Activated CD4-positive, alpha-beta memory T cell treated with anti-CD3 and anti-CD28 coated beads for 36 hours (primary cell): ENCODE data around the gene TMEM225B. TPM values are rescaled to one million over a fixed set of nuclear protein-coding genes. Genes with fewer than 3 reads are reported as not detected.
A peak's percentile ranks its signal among the peaks of the same experiment; 100 is the strongest.
"Not testable (repeated sequence)": the region's sequence is repeated elsewhere in the genome, so short reads cannot be mapped to it uniquely, and the experiment has no call there.

Experiments
- CTCF ChIA-PET: fragments of 350-600 bp; sonication (Branson Sonifier 250); formaldehyde crosslinking; loops from one replicate; lab custom pipeline; 2021; ENCODE audit warnings: antibody characterized with exemption, inconsistent platforms; lab: Charles Lee
- POLR2A ChIA-PET: fragments of 350-600 bp; sonication (Branson Sonifier 250); formaldehyde crosslinking; loops from one replicate; lab custom pipeline; 2021; ENCODE audit warnings: antibody characterized with exemption; lab: Charles Lee
- DNase-seq: peaks from one replicate; pipeline ENCODE4 v3.0.0-alpha.2; 2020
- H3K27ac Mint-ChIP-seq: one replicate; pipeline ENCODE4 v1.8.0; 2021; ENCODE audit warnings: mixed read lengths
- H3K27me3 Mint-ChIP-seq: one replicate; pipeline ENCODE4 v1.8.0; 2021; ENCODE audit warnings: mixed read lengths
- H3K36me3 Mint-ChIP-seq: one replicate; pipeline ENCODE4 v1.8.0; 2021; ENCODE audit warnings: mixed read lengths
- H3K4me1 Mint-ChIP-seq: one replicate; pipeline ENCODE4 v1.8.0; 2021; ENCODE audit warnings: low read depth, mixed read lengths
- H3K4me3 Mint-ChIP-seq: one replicate; pipeline ENCODE4 v1.8.0; 2021; ENCODE audit warnings: mild to moderate bottlenecking, mixed read lengths
- H3K9me3 Mint-ChIP-seq: one replicate; pipeline ENCODE4 v1.8.0; 2021; ENCODE audit warnings: mixed read lengths
- intact Hi-C: fragments of 100-400 bp; cut with micrococcal nuclease; formaldehyde crosslinking; loops from one replicate; pipeline ENCODE4 v1.15.1; 2023
- total RNA-seq, 2 experiments: library from RNA; stranded (reverse); gene quantifications; one replicate each; pipeline ENCODE4 v1.2.3, GENCODE V29; 2021

Gene TMEM225B
- total RNA-seq, 2 experiments from 2014 or later, result 0.87 to 1.2 TPM

DNA sequence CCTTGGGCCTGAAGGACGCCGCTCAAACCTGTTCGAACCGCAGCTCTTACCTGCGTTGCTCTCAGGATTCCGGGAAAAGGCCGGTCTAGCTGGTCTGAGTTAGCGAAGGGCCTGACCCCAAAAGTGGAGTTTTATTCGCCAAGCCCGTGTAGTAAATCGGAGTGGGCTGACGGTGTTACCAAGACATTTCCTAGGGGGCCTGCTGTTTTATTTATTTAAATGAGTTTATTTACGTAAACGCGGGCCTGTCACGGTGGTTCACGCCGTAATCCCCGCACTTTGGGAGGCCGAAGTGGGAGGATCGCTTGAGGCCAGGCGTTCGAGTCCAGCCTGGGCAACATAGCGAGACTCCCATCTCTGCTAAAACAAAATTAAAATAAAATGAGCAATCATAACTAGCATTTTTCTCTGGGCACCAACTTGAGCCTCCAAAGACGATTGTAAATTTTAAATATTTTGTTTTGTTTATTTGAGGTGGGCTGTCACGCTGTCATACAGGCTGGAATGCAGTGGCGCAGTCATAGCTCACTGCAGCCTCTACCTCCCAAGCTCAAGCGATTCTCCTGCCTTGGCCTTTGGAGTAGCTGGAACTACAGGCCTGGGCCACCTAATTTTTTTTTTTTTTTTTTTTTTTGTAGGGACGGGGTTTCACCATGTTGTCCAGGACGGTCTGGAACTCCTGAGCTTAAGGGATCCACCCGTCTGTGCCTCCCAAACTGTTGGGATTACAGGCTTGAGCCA is 38.7 kb upstream of the TMEM225B start:
- POLR2A ChIA-PET, result interaction anchor here (0.6 to 2.9 kb wide), 7 partner anchors 8 to 93 kb away, joined by 3 to 13 read pairs (median 4); partner anchors contain the start of genes ZKSCAN5 and ZNF394
- Mint-ChIP-seq H3K4me1 (peaks cover 51% of the 10 kb centered on the region), H3K27me3 (no peaks in the 10 kb centered on the region), H3K27ac (peak overlapping the region; percentile 97), H3K36me3 (peaks cover 48% of the 10 kb centered on the region), H3K9me3 (no peaks in the 10 kb centered on the region), H3K4me3 (peak overlapping the region; percentile 97)
- CTCF ChIA-PET, result interaction anchor here (1.7 kb wide), 1 partner anchor 355 kb away, joined by 3 read pairs; no protein-coding TSS in a partner anchor
- DNase-seq, result no peak
- intact Hi-C loops, result loop anchor here (2.0 to 10.0 kb wide), 2 partner anchors 57 to 155 kb away; partner anchors contain the start of genes BUD31, PDAP1 and ZSCAN25

DNA sequence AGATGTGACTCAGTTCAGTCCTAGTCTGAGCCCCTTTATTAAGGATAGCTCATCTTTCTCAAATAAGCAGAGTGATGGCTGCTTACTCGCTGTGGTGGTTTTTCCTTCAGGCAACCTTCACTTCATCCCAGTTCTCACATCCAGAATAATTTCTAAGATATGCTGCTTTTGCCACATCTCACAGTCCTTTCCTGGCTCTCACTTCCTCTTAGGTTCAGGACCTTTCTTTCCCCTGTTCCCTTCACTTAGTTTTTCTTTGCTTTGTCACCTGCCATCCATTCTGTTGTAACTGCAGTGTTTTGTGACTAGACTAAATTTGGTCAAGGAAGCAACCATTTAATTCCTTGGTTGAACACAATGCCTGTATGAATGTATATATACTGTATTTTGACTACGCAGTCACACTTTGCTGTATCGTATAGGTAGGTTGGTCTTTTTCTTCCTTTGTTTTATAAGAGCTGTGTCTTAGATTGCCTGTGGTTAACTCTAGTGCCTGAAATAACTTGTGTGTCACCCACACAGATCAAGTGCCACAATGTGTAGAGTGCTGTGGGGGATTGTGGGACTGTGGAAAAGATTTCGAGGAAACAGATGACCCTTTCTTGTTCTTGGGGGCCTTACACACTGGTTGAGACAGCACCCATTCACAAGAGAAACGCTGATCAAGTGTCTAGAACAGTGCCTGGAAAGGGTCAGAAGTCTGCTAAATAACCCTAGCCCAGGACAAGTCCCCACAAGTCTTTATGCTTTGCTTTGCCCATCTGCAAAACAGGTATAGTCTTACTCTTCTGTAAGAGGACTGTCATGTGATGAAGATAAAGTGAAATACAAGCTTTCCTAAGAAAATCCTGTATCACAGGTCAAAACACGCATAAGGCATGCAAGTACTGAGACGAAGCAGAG is 37.0 kb upstream of the TMEM225B start:
- peak overlapping the region; percentile 38 for H3K27ac Mint-ChIP-seq
- no peaks in the 10 kb centered on the region for H3K27me3 Mint-ChIP-seq
- CTCF ChIA-PET, result no interaction called here
- peaks cover 49% of the 10 kb centered on the region for H3K4me1 Mint-ChIP-seq
- H3K4me3 Mint-ChIP-seq, result peak overlapping the region; percentile 40
- DNase-seq, result no peak
- intact Hi-C loops, result no loop called here
- H3K36me3 Mint-ChIP-seq, result peaks cover 54% of the 10 kb centered on the region
- POLR2A ChIA-PET, result no interaction called here
- no peaks in the 10 kb centered on the region for H3K9me3 Mint-ChIP-seq

DNA sequence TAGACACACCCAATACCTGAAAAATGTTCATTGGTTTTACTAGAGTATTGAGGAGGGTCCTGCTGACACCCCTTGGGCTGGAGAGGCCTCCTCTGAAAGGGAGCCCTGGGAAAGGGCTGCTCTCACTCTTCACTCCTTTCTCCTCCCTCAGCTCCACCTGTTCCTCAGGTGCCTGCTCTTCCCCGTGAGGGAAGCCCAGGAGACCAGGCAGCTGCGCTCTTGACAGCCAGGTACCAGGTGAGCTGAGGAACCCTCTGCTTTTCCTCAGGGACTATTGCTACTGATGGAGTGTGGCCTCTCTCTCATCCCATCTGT is 36.4 kb upstream of the TMEM225B start:
- intact Hi-C loops, result no loop called here
- no peak for DNase-seq
- peaks cover 48% of the 10 kb centered on the region for H3K4me1 Mint-ChIP-seq
- peaks cover 53% of the 10 kb centered on the region for H3K36me3 Mint-ChIP-seq
- CTCF ChIA-PET, result no interaction called here
- H3K9me3 Mint-ChIP-seq, result no peaks in the 10 kb centered on the region
- H3K4me3 Mint-ChIP-seq, result peak overlapping the region; percentile 1
- peak overlapping the region; percentile 51 for H3K27ac Mint-ChIP-seq
- POLR2A ChIA-PET, result no interaction called here
- no peaks in the 10 kb centered on the region for H3K27me3 Mint-ChIP-seq

DNA sequence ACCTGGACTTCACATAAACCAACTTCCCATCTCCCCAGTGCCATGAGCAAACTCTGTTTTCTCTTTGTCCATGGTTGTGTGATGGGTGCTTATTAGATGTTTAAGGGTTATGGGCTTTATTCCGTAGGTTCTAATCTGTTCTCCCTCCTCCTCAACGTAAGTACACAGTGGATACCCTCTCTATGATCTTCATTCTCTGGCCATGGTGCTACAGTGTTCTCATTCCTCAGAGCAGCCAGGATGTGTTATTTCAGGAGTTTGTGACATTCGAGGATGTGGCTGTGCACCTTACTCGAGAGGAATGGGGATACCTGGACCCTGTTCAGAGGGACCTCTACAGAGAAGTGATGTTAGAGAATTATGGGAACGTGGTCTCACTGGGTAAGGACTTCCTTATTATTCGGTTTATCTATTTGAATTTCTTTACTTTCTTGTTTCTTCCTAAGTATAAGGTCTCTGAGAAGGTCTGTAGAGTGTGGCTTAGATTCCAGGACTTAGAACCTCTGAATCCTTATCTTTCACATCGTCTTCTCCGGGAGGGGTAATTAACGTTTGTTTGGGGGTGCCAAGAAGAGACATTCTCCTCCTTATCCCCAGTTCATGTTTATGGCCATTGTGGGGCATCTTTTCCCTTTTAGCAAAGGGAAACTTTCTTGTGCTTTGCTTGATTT is 35.8 kb upstream of the TMEM225B start:
- ChIA-PET POLR2A (no interaction called here), CTCF (no interaction called here)
- H3K4me1 Mint-ChIP-seq, result peaks cover 42% of the 10 kb centered on the region
- peak overlapping the region; percentile 51 for H3K27ac Mint-ChIP-seq
- H3K9me3 Mint-ChIP-seq, result no peaks in the 10 kb centered on the region
- H3K36me3 Mint-ChIP-seq, result peaks cover 51% of the 10 kb centered on the region
- intact Hi-C loops, result no loop called here
- no peak for DNase-seq
- H3K4me3 Mint-ChIP-seq, result peak overlapping the region; percentile 1
- no peaks in the 10 kb centered on the region for H3K27me3 Mint-ChIP-seq

DNA sequence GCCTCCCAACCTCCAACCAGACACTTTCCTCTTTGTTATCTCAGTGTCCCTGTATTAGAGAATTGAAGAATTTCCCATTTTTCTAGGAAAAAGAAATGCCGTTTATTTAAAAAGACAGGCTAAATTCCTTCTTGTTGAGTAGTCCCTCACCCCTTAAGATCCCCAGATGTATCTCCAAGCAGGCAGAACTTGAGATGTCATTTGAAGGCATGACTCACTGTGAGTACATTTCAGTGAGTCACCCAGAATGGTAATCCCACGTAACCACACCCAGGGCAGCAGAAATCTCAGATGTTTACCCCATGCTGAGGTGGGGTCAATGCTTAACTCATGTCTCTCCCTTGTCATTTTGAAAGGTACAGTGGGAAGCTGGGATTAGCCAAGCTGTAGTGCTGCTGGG is 35.2 kb upstream of the TMEM225B start:
- H3K27ac Mint-ChIP-seq, result peak overlapping the region; percentile 15
- H3K9me3 Mint-ChIP-seq, result no peaks in the 10 kb centered on the region
- peaks cover 49% of the 10 kb centered on the region for H3K36me3 Mint-ChIP-seq
- ChIA-PET POLR2A (interaction anchor here (1.3 kb wide), 1 partner anchor 36 kb away, joined by 3 read pairs; no protein-coding TSS in a partner anchor), CTCF (no interaction called here)
- peak; percentile 73 for DNase-seq
- H3K4me3 Mint-ChIP-seq, result no peak overlapping the region
- H3K4me1 Mint-ChIP-seq, result peaks cover 39% of the 10 kb centered on the region
- intact Hi-C loops, result no loop called here
- H3K27me3 Mint-ChIP-seq, result no peaks in the 10 kb centered on the region

DNA sequence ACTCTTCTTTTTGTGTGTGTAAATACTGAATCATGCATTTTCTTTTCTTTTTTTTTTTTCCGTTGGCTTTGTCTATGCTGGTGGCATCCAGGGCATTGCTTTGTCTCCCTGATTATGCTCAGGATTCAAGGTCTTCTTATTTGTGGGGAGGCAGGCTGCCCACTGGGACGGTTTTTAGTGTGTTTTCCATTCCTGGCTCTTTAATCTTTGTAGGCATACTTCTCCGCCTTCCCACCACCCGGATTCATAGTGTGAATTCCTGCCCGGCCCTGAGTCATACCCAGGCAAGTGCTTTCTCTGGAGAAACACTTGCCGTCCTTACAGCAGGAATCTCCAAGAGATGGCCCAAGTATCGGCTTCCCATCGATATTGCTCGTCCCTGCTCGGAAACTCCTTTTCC is 34.4 kb upstream of the TMEM225B start:
- intact Hi-C loops, result no loop called here
- POLR2A ChIA-PET, result interaction anchor here (1.3 kb wide), 1 partner anchor 35 kb away, joined by 3 read pairs; no protein-coding TSS in a partner anchor
- CTCF ChIA-PET, result no interaction called here

DNA sequence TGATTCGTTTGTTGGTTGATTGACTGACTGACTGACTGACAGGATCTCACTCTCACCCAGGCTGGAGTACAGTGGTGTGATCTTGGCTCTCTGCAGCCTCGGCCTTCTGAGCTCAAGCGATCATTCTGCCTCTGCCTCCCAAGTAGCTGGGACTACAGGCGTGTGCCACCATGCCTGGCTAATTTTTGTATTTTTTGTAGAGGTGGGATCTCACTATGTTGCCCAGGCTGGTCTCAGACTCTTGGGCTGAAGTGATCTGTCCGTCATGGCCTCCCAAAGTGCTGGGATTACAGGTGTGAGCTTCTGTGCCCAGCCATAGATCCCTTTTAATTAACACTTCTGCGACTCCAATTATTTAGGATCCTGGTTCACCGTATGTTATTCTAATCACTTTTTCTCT is 29.3 kb upstream of the TMEM225B start:
- H3K4me3 Mint-ChIP-seq, H3K4me1 Mint-ChIP-seq, CTCF ChIA-PET, H3K27me3 Mint-ChIP-seq, H3K27ac Mint-ChIP-seq, POLR2A ChIA-PET, intact Hi-C loops, H3K9me3 Mint-ChIP-seq, DNase-seq: not testable (repeated sequence)
- H3K36me3 Mint-ChIP-seq, result peaks cover 48% of the 10 kb centered on the region

More for the DNA sequence above, 34.4 kb upstream of the TMEM225B start:
- peaks cover 46% of the 10 kb centered on the region for H3K36me3 Mint-ChIP-seq
- DNase-seq, result no peak
- no peaks in the 10 kb centered on the region for H3K27me3 Mint-ChIP-seq
- no peak overlapping the region for H3K27ac Mint-ChIP-seq
- H3K9me3 Mint-ChIP-seq, result no peaks in the 10 kb centered on the region
- peaks cover 39% of the 10 kb centered on the region for H3K4me1 Mint-ChIP-seq
- H3K4me3 Mint-ChIP-seq, result no peak overlapping the region

DNA sequence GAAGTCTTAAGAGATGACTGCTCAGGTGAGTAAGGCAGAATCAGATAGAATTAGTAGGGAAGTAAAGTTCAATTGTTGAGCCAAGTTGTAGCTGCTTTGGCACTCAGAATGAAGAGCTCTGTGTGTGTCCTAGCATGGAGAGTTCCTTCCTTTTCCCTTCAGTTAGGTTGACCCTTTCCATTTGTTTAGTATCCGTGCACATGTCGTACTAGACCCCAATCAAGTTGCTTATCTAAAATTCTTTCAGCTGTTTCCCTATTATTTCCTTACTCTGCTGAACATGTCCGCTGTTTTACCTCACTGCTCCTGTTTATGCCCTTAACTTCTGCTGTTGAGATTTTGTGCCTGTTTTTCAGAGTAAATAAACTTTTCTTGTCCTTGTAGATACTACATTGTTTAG is 26.3 kb upstream of the TMEM225B start:
- no peaks in the 10 kb centered on the region for H3K4me1 Mint-ChIP-seq
- H3K4me3 Mint-ChIP-seq, result no peak overlapping the region
- ChIA-PET CTCF (no interaction called here), POLR2A (no interaction called here)
- H3K36me3 Mint-ChIP-seq, result peaks cover 29% of the 10 kb centered on the region
- no peak for DNase-seq
- intact Hi-C loops, result no loop called here
- no peak overlapping the region for H3K27ac Mint-ChIP-seq
- H3K27me3 Mint-ChIP-seq, result no peaks in the 10 kb centered on the region
- no peaks in the 10 kb centered on the region for H3K9me3 Mint-ChIP-seq

DNA sequence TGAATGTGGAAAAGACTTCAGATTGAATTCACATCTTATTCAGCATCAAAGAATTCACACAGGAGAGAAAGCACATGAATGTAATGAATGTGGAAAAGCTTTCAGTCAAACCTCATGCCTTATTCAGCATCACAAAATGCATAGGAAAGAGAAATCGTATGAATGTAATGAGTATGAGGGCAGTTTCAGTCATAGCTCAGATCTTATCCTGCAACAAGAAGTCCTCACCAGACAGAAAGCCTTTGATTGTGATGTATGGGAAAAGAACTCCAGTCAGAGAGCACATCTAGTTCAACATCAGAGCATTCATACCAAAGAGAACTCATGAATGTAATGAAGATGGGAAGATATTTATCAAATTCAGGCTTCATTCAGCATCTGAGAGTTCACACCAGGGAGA is 24.8 kb upstream of the TMEM225B start:
- Mint-ChIP-seq H3K4me1 (peaks cover 3% of the 10 kb centered on the region), H3K9me3 (no peaks in the 10 kb centered on the region), H3K27me3 (no peaks in the 10 kb centered on the region), H3K36me3 (peaks cover 27% of the 10 kb centered on the region), H3K4me3 (no peak overlapping the region), H3K27ac (no peak overlapping the region)
- ChIA-PET POLR2A (no interaction called here), CTCF (no interaction called here)
- no peak for DNase-seq
- intact Hi-C loops, result no loop called here

DNA sequence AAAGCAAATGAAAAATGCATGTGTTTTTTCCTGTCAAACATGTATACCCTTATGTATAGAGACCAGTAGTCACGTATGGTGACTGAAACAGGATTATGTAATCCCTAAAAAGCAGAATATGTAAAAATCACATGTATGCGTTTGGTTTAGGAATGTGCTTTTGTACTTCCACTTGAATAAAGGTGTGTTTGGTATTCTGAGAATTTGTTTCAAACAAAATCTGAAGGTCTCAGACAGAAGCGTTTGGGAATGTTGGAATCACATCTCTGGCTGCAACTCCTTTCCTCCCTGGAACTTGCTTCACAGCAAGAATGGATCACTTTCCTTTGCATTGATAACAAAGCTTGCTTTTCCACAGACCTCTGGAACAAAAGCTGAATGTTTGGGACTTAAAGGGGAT is 21.8 kb upstream of the TMEM225B start:
- no peak overlapping the region for H3K27ac Mint-ChIP-seq
- intact Hi-C loops, result no loop called here

DNA sequence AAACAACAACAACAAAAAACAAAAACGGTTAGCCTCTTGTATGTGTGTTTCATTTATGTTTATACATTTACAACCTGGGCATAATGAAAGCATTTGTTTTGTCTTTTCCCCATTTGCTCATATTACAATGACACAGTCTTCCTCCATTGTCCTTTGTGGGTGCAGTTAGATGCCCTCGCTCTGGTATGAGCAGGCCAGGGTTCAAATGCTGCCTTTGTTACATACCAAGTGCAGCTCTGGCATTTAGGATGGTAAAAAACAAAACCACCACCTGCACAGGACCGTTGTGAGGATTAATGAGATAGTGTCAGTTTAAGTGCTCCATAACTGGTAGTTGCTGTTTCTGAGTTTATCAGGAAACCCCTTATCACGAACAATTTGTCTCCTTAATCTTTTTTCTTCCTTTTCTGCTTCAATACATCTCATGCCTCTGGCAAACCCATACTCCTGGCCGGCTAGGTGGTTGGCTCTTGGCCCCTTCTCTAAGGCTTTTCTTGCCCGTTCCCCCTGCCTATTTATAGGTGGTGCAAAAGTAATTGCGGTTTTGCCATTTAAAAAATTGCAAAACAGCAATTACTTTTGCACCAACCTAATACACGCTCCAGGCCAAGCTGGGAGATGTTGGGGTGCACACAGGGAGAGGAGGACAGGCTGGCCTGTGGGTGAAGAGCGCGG is 18.6 kb upstream of the TMEM225B start:
- no peak for DNase-seq
- ChIA-PET POLR2A (interaction anchor here (1.4 kb wide), 1 partner anchor 37 kb away, joined by 4 read pairs; the partner anchor contains the start of gene ZSCAN25), CTCF (no interaction called here)
- peak overlapping the region; percentile 78 for H3K4me3 Mint-ChIP-seq
- H3K27me3 Mint-ChIP-seq, result no peaks in the 10 kb centered on the region
- intact Hi-C loops, result no loop called here
- H3K27ac Mint-ChIP-seq, result no peak overlapping the region
- peaks cover 12% of the 10 kb centered on the region for H3K4me1 Mint-ChIP-seq
- H3K36me3 Mint-ChIP-seq, result no peaks in the 10 kb centered on the region
- no peaks in the 10 kb centered on the region for H3K9me3 Mint-ChIP-seq

More for the DNA sequence above, 21.8 kb upstream of the TMEM225B start:
- Mint-ChIP-seq H3K36me3 (peaks cover 21% of the 10 kb centered on the region), H3K4me1 (peaks cover 11% of the 10 kb centered on the region), H3K4me3 (no peak overlapping the region), H3K27me3 (no peaks in the 10 kb centered on the region), H3K9me3 (no peaks in the 10 kb centered on the region)
- ChIA-PET CTCF (no interaction called here), POLR2A (no interaction called here)
- DNase-seq, result no peak
